Upper lobe of left lung (tissue), 6 donors: ENCODE results near the gene C15orf39. TPM values are rescaled to one million over a fixed set of nuclear protein-coding genes. Genes with fewer than 3 reads are reported as not detected.

Experiments
- ATAC-seq, 2 donors: fragments of 200-7000 bp; cut with Tn5 transposase; one replicate each; pipeline ENCODE4 v1.9.1; 2022; ENCODE audit warnings: mild to moderate bottlenecking in 2 of 2, moderate library complexity in 2 of 2; ENCODE audit not compliant: low FRiP score in 2 of 2
- DNase-seq, 2 donors: peaks; one replicate each; pipeline ENCODE4 v3.0.0-alpha.2; 2019 to 2020
- H3K27ac ChIP-seq, 4 donors: fragments of 200-600 bp; sonication (generic); one replicate each; pipeline ENCODE4 v1.5.1; 2016 to 2019
- H3K27me3 ChIP-seq, 4 donors: fragments of 200-600 bp; sonication (generic); one replicate each; pipeline ENCODE4 v1.5.1; 2017 to 2019
- H3K36me3 ChIP-seq, 4 donors: fragments of 200-600 bp; sonication (generic); one replicate each; pipeline ENCODE4 v1.5.1; 2016 to 2019
- H3K4me1 ChIP-seq, 4 donors: fragments of 200-600 bp; sonication (generic); one replicate each; pipeline ENCODE4 v1.5.1; 2018 to 2019
- H3K4me3 ChIP-seq, 4 donors: fragments of 200-600 bp; sonication (generic); one replicate each; pipeline ENCODE4 v1.5.1; 2017 to 2019; ENCODE audit warnings: mild to moderate bottlenecking in 2 of 4, moderate library complexity in 1 of 4
- H3K9me3 ChIP-seq, 4 donors: fragments of 200-600 bp; sonication (generic); one replicate each; pipeline ENCODE4 v1.5.1; 2018 to 2019
- CTCF ChIP-seq, 6 experiments: fragments of 450-650 bp in 4 of 6; fragments of 200-600 bp in 2 of 6; sonication (generic) in 2 of 6; IDR thresholded peaks; one replicate each; pipeline ENCODE4 v1.5.1; 2016 to 2019; ENCODE audit warnings: antibody characterized with exemption in 6 of 6
- EP300 ChIP-seq, 4 donors: sonication (generic); formaldehyde crosslinking; IDR thresholded peaks; one replicate each; pipeline ENCODE4 v1.5.1; 2017; ENCODE audit warnings: antibody characterized with exemption in 4 of 4, control low read depth in 2 of 4
- POLR2A ChIP-seq, 4 donors: fragments of 450-650 bp; IDR thresholded peaks; one replicate each; pipeline ENCODE4 v1.5.1; 2016 to 2017; ENCODE audit warnings: antibody characterized with exemption in 4 of 4, mild to moderate bottlenecking in 2 of 4
- POLR2AphosphoS5 ChIP-seq, 2 donors: sonication (generic); formaldehyde crosslinking; IDR thresholded peaks; one replicate each; pipeline ENCODE4 v1.5.1; 2017; ENCODE audit warnings: antibody characterized with exemption in 2 of 2
- WGBS, 2 donors: methylation state at CpG; one replicate each; pipeline ENCODE4 v1.1.5; 2017 to 2018; 5-methylcytosine and 5-hydroxymethylcytosine counted together
- total RNA-seq, 6 donors: library from RNA; depleted of rRNA in 4 of 6; stranded (reverse); fragments of >200 nt in 4 of 6; gene quantifications; one replicate each; pipeline versions ENCODE4 v1.1.0 to v1.2.1, GENCODE V29; 2016 to 2021
- donor health status: DM: no; HTN: no; CAD: no; lungs with moderate emphysema.
- donor health status: DM: no; HTN: yes; CAD: no; lungs with severe emphysema.

C15orf39 gene
- total RNA-seq, 6 donors from 2014 or later = 25.4 to 44.6 (median 37.5) TPM

- ATAC-seq (no peak), DNase-seq (no peak)
- H3K4me3 ChIP-seq = no peak overlapping the region
- no peak for TF ChIP-seq POLR2AphosphoS5 (IDR thresholded peaks at IDR 0.05)
- H3K9me3 ChIP-seq = no peaks in the 10 kb centered on the region
- H3K4me1 ChIP-seq = peaks cover 12 to 35% (median 20%) of the 10 kb centered on the region in 4 donors
- no peaks in the 10 kb centered on the region for H3K36me3 ChIP-seq
- H3K27me3 ChIP-seq = no peaks in the 10 kb centered on the region
- H3K27ac ChIP-seq = no peak overlapping the region
- WGBS, 2 donors = 75 to 89% methylated on average over 4 of the region's 4 CpGs
Observed at GRCh38 chr15:75197062-75197630, 4.5 kb upstream of the C15orf39 start.

- H3K36me3 ChIP-seq = no peaks in the 10 kb centered on the region
- TF ChIP-seq EP300 (IDR thresholded peaks at IDR 0.05) = no peak
- no peak for TF ChIP-seq POLR2A (IDR thresholded peaks at IDR 0.05)
- TF ChIP-seq CTCF (IDR thresholded peaks at IDR 0.05) = no peak
- TF ChIP-seq POLR2AphosphoS5 (IDR thresholded peaks at IDR 0.05) = no peak
- WGBS, 2 donors = 65 to 75% methylated on average over 2 to 3 of the region's 3 CpGs
- DNase-seq = no peak
- no peak overlapping the region for H3K4me3 ChIP-seq
- H3K27me3 ChIP-seq = no peaks in the 10 kb centered on the region
- H3K27ac ChIP-seq = no peak overlapping the region
- ATAC-seq = no peak
- no peaks in the 10 kb centered on the region for H3K9me3 ChIP-seq
- H3K4me1 ChIP-seq = peaks cover 20 to 45% (median 26%) of the 10 kb centered on the region in 4 donors
Observed at GRCh38 chr15:75198560-75199356, 2.9 kb upstream of the C15orf39 start.

GRCh38 chr15:75199357-75199940 lies 2.2 kb upstream of the C15orf39 start:
- Histone ChIP-seq H3K27ac (peak overlapping the region in 1 of 4 donors; percentile 98), H3K4me3 (no peak overlapping the region), H3K4me1 (peaks cover 26 to 52% (median 33%) of the 10 kb centered on the region in 4 donors), H3K36me3 (no peaks in the 10 kb centered on the region), H3K27me3 (no peaks in the 10 kb centered on the region), H3K9me3 (no peaks in the 10 kb centered on the region)
- 58 to 63% methylated on average over 2 of the region's 2 CpGs for WGBS, 2 donors
- ATAC-seq (no peak), DNase-seq (no peak)
- TF ChIP-seq POLR2AphosphoS5 (IDR thresholded peaks at IDR 0.05) (no peak), POLR2A (IDR thresholded peaks at IDR 0.05) (no peak)

- Histone ChIP-seq H3K36me3 (no peaks in the 10 kb centered on the region), H3K4me3 (peak overlapping the region in 2 of 4 donors; percentile 90 to 95), H3K27me3 (no peaks in the 10 kb centered on the region), H3K27ac (peak overlapping the region; percentile 25 to 98 (median 76)), H3K9me3 (no peaks in the 10 kb centered on the region), H3K4me1 (peaks cover 34 to 57% (median 41%) of the 10 kb centered on the region in 4 donors)
- TF ChIP-seq CTCF (IDR thresholded peaks at IDR 0.05) = no peak
- TF ChIP-seq EP300 (IDR thresholded peaks at IDR 0.05) = no peak
- no peak for TF ChIP-seq POLR2A (IDR thresholded peaks at IDR 0.05)
- no peak for TF ChIP-seq POLR2AphosphoS5 (IDR thresholded peaks at IDR 0.05)
- DNase-seq (no peak), ATAC-seq (no peak)
- 55 to 63% methylated on average over 4 to 11 of the region's 11 CpGs for WGBS, 2 donors
Observed at GRCh38 chr15:75200391-75200764, 1.3 kb upstream of the C15orf39 start.

GRCh38 chr15:75200765-75201615 lies 692 bp upstream of the C15orf39 start:
- Histone ChIP-seq H3K9me3 (no peaks in the 10 kb centered on the region), H3K36me3 (peaks cover 0 to 4% (median under 1%) of the 10 kb centered on the region in 4 donors), H3K4me1 (peaks cover 34 to 57% (median 39%) of the 10 kb centered on the region in 4 donors), H3K4me3 (peak overlapping the region; percentile 82 to 95 (median 88)), H3K27ac (peak overlapping the region; percentile 97 to 99 (median 98)), H3K27me3 (no peaks in the 10 kb centered on the region)
- TF ChIP-seq EP300 (IDR thresholded peaks at IDR 0.05) (no peak), CTCF (IDR thresholded peaks at IDR 0.05) (no peak), POLR2A (IDR thresholded peaks at IDR 0.05) (no peak), POLR2AphosphoS5 (IDR thresholded peaks at IDR 0.05) (peak; percentile 10 to 11)
- DNase-seq (peak in 1 of 2 donors; percentile 86), ATAC-seq (peak; percentile 6 to 36)
- 4 to 14% methylated on average over 15 to 19 of the region's 21 CpGs for WGBS, 2 donors
